ENCODE results near the gene HMCN1.

HMCN1 gene

GRCh38 chr1:186014370-186015037 lies 280.3 kb downstream of the HMCN1 start:
- no peak overlapping the region for H3K27ac ChIP-seq (ENCODE audit: low read length)
- H3K4me3 ChIP-seq (ENCODE audit: low read length in 2 of 2): no peak overlapping the region
- no peaks in the 10 kb centered on the region for H3K9me3 ChIP-seq (ENCODE audit: control insufficient read depth in 2 of 2, low read length in 2 of 2)
- no peak overlapping the region for H3K9ac ChIP-seq (ENCODE audit: low read length in 2 of 2)
- no peaks in the 10 kb centered on the region for H3K27me3 ChIP-seq (ENCODE audit: control insufficient read depth in 1 of 2, insufficient read depth in 2 of 2, low read length in 2 of 2)
- H3K36me3 ChIP-seq (ENCODE audit: control insufficient read depth in 2 of 2, insufficient read depth in 2 of 2, low read length in 2 of 2): no peaks in the 10 kb centered on the region
- H3K4me1 ChIP-seq (ENCODE audit: control insufficient read depth, insufficient read depth, low read length): no peaks in the 10 kb centered on the region

- Histone ChIP-seq H3K27ac (ENCODE audit: low read length) (no peak overlapping the region), H3K4me1 (ENCODE audit: control insufficient read depth, insufficient read depth, low read length) (no peaks in the 10 kb centered on the region), H3K9me3 (ENCODE audit: control insufficient read depth in 2 of 2, low read length in 2 of 2) (no peaks in the 10 kb centered on the region), H3K27me3 (ENCODE audit: control insufficient read depth in 1 of 2, insufficient read depth in 2 of 2, low read length in 2 of 2) (no peaks in the 10 kb centered on the region), H3K9ac (ENCODE audit: low read length in 2 of 2) (no peak overlapping the region), H3K36me3 (ENCODE audit: control insufficient read depth in 2 of 2, insufficient read depth in 2 of 2, low read length in 2 of 2) (no peaks in the 10 kb centered on the region), H3K4me3 (ENCODE audit: low read length in 2 of 2) (no peak overlapping the region)
These were observed 282.7 kb downstream of the HMCN1 start for GRCh38 chr1:186016856-186017255.

- no peaks in the 10 kb centered on the region for H3K4me1 ChIP-seq (ENCODE audit: control insufficient read depth, insufficient read depth, low read length)
These were observed 288.0 kb downstream of the HMCN1 start for GRCh38 chr1:186022184-186022583.

GRCh38 chr1:186026946-186027345 lies 292.8 kb downstream of the HMCN1 start:
- no peaks in the 10 kb centered on the region for H3K36me3 ChIP-seq (ENCODE audit: control insufficient read depth in 2 of 2, insufficient read depth in 2 of 2, low read length in 2 of 2)
- no peaks in the 10 kb centered on the region for H3K4me1 ChIP-seq (ENCODE audit: control insufficient read depth, insufficient read depth, low read length)
- no peak overlapping the region for H3K27ac ChIP-seq (ENCODE audit: low read length)
- no peak overlapping the region for H3K9ac ChIP-seq (ENCODE audit: low read length in 2 of 2)
- no peaks in the 10 kb centered on the region for H3K9me3 ChIP-seq (ENCODE audit: control insufficient read depth in 2 of 2, low read length in 2 of 2)
- H3K4me3 ChIP-seq (ENCODE audit: low read length in 2 of 2): no peak overlapping the region
- no peaks in the 10 kb centered on the region for H3K27me3 ChIP-seq (ENCODE audit: control insufficient read depth in 1 of 2, insufficient read depth in 2 of 2, low read length in 2 of 2)

More at GRCh38 chr1:186022184-186022583, 288.0 kb downstream of the HMCN1 start:
- Histone ChIP-seq H3K9me3 (ENCODE audit: control insufficient read depth in 2 of 2, low read length in 2 of 2) (no peaks in the 10 kb centered on the region), H3K9ac (ENCODE audit: low read length in 2 of 2) (no peak overlapping the region), H3K27me3 (ENCODE audit: control insufficient read depth in 1 of 2, insufficient read depth in 2 of 2, low read length in 2 of 2) (no peaks in the 10 kb centered on the region), H3K4me3 (ENCODE audit: low read length in 2 of 2) (no peak overlapping the region), H3K36me3 (ENCODE audit: control insufficient read depth in 2 of 2, insufficient read depth in 2 of 2, low read length in 2 of 2) (no peaks in the 10 kb centered on the region), H3K27ac (ENCODE audit: low read length) (no peak overlapping the region)

- no peak overlapping the region for H3K9ac ChIP-seq (ENCODE audit: low read length in 2 of 2)
- no peaks in the 10 kb centered on the region for H3K36me3 ChIP-seq (ENCODE audit: control insufficient read depth in 2 of 2, insufficient read depth in 2 of 2, low read length in 2 of 2)
- no peak overlapping the region for H3K4me3 ChIP-seq (ENCODE audit: low read length in 2 of 2)
- no peak overlapping the region for H3K27ac ChIP-seq (ENCODE audit: low read length)
- H3K27me3 ChIP-seq (ENCODE audit: control insufficient read depth in 1 of 2, insufficient read depth in 2 of 2, low read length in 2 of 2): no peaks in the 10 kb centered on the region
- no peaks in the 10 kb centered on the region for H3K4me1 ChIP-seq (ENCODE audit: control insufficient read depth, insufficient read depth, low read length)
- H3K9me3 ChIP-seq (ENCODE audit: control insufficient read depth in 2 of 2, low read length in 2 of 2): no peaks in the 10 kb centered on the region
These were observed 293.4 kb downstream of the HMCN1 start for GRCh38 chr1:186027621-186028020.

GRCh38 chr1:186030453-186030852 lies 296.3 kb downstream of the HMCN1 start:
- H3K36me3 ChIP-seq (ENCODE audit: control insufficient read depth in 2 of 2, insufficient read depth in 2 of 2, low read length in 2 of 2): no peaks in the 10 kb centered on the region
- no peaks in the 10 kb centered on the region for H3K4me1 ChIP-seq (ENCODE audit: control insufficient read depth, insufficient read depth, low read length)
- H3K4me3 ChIP-seq (ENCODE audit: low read length in 2 of 2): no peak overlapping the region
- no peak overlapping the region for H3K27ac ChIP-seq (ENCODE audit: low read length)
- no peaks in the 10 kb centered on the region for H3K27me3 ChIP-seq (ENCODE audit: control insufficient read depth in 1 of 2, insufficient read depth in 2 of 2, low read length in 2 of 2)
- H3K9ac ChIP-seq (ENCODE audit: low read length in 2 of 2): no peak overlapping the region
- H3K9me3 ChIP-seq (ENCODE audit: control insufficient read depth in 2 of 2, low read length in 2 of 2): no peaks in the 10 kb centered on the region

GRCh38 chr1:186033847-186034271 lies 299.7 kb downstream of the HMCN1 start:
- no peaks in the 10 kb centered on the region for H3K9me3 ChIP-seq (ENCODE audit: control insufficient read depth in 2 of 2, low read length in 2 of 2)
- H3K4me3 ChIP-seq (ENCODE audit: low read length in 2 of 2): no peak overlapping the region
- no peaks in the 10 kb centered on the region for H3K4me1 ChIP-seq (ENCODE audit: control insufficient read depth, insufficient read depth, low read length)
- H3K36me3 ChIP-seq (ENCODE audit: control insufficient read depth in 2 of 2, insufficient read depth in 2 of 2, low read length in 2 of 2): no peaks in the 10 kb centered on the region
- H3K27ac ChIP-seq (ENCODE audit: low read length): no peak overlapping the region
- H3K27me3 ChIP-seq (ENCODE audit: control insufficient read depth in 1 of 2, insufficient read depth in 2 of 2, low read length in 2 of 2): no peaks in the 10 kb centered on the region
- no peak overlapping the region for H3K9ac ChIP-seq (ENCODE audit: low read length in 2 of 2)

GRCh38 chr1:186042230-186042629 lies 308.0 kb downstream of the HMCN1 start:
- Histone ChIP-seq H3K4me3 (ENCODE audit: low read length in 2 of 2) (no peak overlapping the region), H3K27me3 (ENCODE audit: control insufficient read depth in 1 of 2, insufficient read depth in 2 of 2, low read length in 2 of 2) (no peaks in the 10 kb centered on the region), H3K36me3 (ENCODE audit: control insufficient read depth in 2 of 2, insufficient read depth in 2 of 2, low read length in 2 of 2) (no peaks in the 10 kb centered on the region), H3K9me3 (ENCODE audit: control insufficient read depth in 2 of 2, low read length in 2 of 2) (no peaks in the 10 kb centered on the region), H3K4me1 (ENCODE audit: control insufficient read depth, insufficient read depth, low read length) (no peaks in the 10 kb centered on the region), H3K9ac (ENCODE audit: low read length in 2 of 2) (no peak overlapping the region), H3K27ac (ENCODE audit: low read length) (no peak overlapping the region)

- Histone ChIP-seq H3K27ac (ENCODE audit: low read length) (no peak overlapping the region), H3K36me3 (ENCODE audit: control insufficient read depth in 2 of 2, insufficient read depth in 2 of 2, low read length in 2 of 2) (no peaks in the 10 kb centered on the region), H3K4me3 (ENCODE audit: low read length in 2 of 2) (no peak overlapping the region), H3K4me1 (ENCODE audit: control insufficient read depth, insufficient read depth, low read length) (no peaks in the 10 kb centered on the region), H3K27me3 (ENCODE audit: control insufficient read depth in 1 of 2, insufficient read depth in 2 of 2, low read length in 2 of 2) (no peaks in the 10 kb centered on the region), H3K9ac (ENCODE audit: low read length in 2 of 2) (no peak overlapping the region), H3K9me3 (ENCODE audit: control insufficient read depth in 2 of 2, low read length in 2 of 2) (no peaks in the 10 kb centered on the region)
These were observed 309.1 kb downstream of the HMCN1 start for GRCh38 chr1:186043296-186043695.

GRCh38 chr1:186044079-186044685 lies 310.0 kb downstream of the HMCN1 start:
- Histone ChIP-seq H3K27me3 (ENCODE audit: control insufficient read depth in 1 of 2, insufficient read depth in 2 of 2, low read length in 2 of 2) (no peaks in the 10 kb centered on the region), H3K4me3 (ENCODE audit: low read length in 2 of 2) (no peak overlapping the region), H3K4me1 (ENCODE audit: control insufficient read depth, insufficient read depth, low read length) (no peaks in the 10 kb centered on the region), H3K9ac (ENCODE audit: low read length in 2 of 2) (no peak overlapping the region), H3K36me3 (ENCODE audit: control insufficient read depth in 2 of 2, insufficient read depth in 2 of 2, low read length in 2 of 2) (no peaks in the 10 kb centered on the region), H3K27ac (ENCODE audit: low read length) (no peak overlapping the region), H3K9me3 (ENCODE audit: control insufficient read depth in 2 of 2, low read length in 2 of 2) (no peaks in the 10 kb centered on the region)

- Histone ChIP-seq H3K9me3 (ENCODE audit: control insufficient read depth in 2 of 2, low read length in 2 of 2) (no peaks in the 10 kb centered on the region), H3K9ac (ENCODE audit: low read length in 2 of 2) (no peak overlapping the region), H3K4me1 (ENCODE audit: control insufficient read depth, insufficient read depth, low read length) (no peaks in the 10 kb centered on the region), H3K36me3 (ENCODE audit: control insufficient read depth in 2 of 2, insufficient read depth in 2 of 2, low read length in 2 of 2) (no peaks in the 10 kb centered on the region), H3K4me3 (ENCODE audit: low read length in 2 of 2) (no peak overlapping the region), H3K27ac (ENCODE audit: low read length) (no peak overlapping the region), H3K27me3 (ENCODE audit: control insufficient read depth in 1 of 2, insufficient read depth in 2 of 2, low read length in 2 of 2) (no peaks in the 10 kb centered on the region)
These were observed 312.4 kb downstream of the HMCN1 start for GRCh38 chr1:186046437-186047211.

Data from stomach smooth muscle (tissue), 2 donors.